RWPE1 (cell line): ENCODE data around the gene POLR1A.

ENCODE experiments used
- CTCF ChIA-PET: fragments of 350-600 bp; sonication (Branson Sonifier 250); formaldehyde crosslinking; extraction: SDS; loops from one replicate; lab custom pipeline; 2021; lab: Yijun Ruan, JAX
- POLR2A ChIA-PET: fragments of 400-600 bp; formaldehyde crosslinking; extraction: SDS; loops from one replicate; lab custom pipeline; 2020; ENCODE audit warnings: antibody characterized with exemption; ENCODE audit not compliant: low non-redundant PET; lab: Yijun Ruan, JAX
- DNase-seq: peaks from one replicate; pipeline ENCODE4 v3.0.0; 2012; ENCODE audit warnings: low spot score
- H3K27ac ChIP-seq: fragments of 450-650 bp; 2 replicates; pipeline ENCODE4 v1.5.1; 2017
- CTCF ChIP-seq: fragments of 450-650 bp; conservative IDR thresholded peaks from 2 replicates; pipeline ENCODE4 v1.5.1; 2017; ENCODE audit warnings: low read depth, mild to moderate bottlenecking

POLR1A gene

GRCh38 chr2:86010083-86010482, 95.6 kb downstream of the POLR1A start:
- DNase-seq, result no peak
- CTCF ChIA-PET, result no interaction called here
- H3K27ac ChIP-seq, result no peak overlapping the region
- POLR2A ChIA-PET, result no interaction called here
- no peak for TF ChIP-seq CTCF

GRCh38 chr2:86006524-86006923, 99.2 kb downstream of the POLR1A start:
- TF ChIP-seq CTCF, result no peak
- no peak overlapping the region for H3K27ac ChIP-seq
- POLR2A ChIA-PET, result no interaction called here
- CTCF ChIA-PET, result no interaction called here
- DNase-seq, result no peak

- CTCF ChIA-PET, result no interaction called here
- DNase-seq, result no peak
- TF ChIP-seq CTCF, result no peak
- POLR2A ChIA-PET, result no interaction called here
- H3K27ac ChIP-seq, result no peak overlapping the region
These were observed 101.7 kb downstream of the POLR1A start for GRCh38 chr2:86003967-86004366.

- CTCF ChIA-PET, result no interaction called here
- TF ChIP-seq CTCF, result no peak
- no peak overlapping the region for H3K27ac ChIP-seq
- POLR2A ChIA-PET, result no interaction called here
- no peak for DNase-seq
These were observed 102.6 kb downstream of the POLR1A start for GRCh38 chr2:86003104-86003503.

GRCh38 chr2:86002375-86002774, 103.3 kb downstream of the POLR1A start:
- DNase-seq, result no peak
- CTCF ChIA-PET, result interaction anchor here (0.7 kb wide), 1 partner anchor 51 kb away, joined by 3 read pairs; no protein-coding TSS in a partner anchor

GRCh38 chr2:86001326-86001725, 104.4 kb downstream of the POLR1A start:
- TF ChIP-seq CTCF, result no peak
- no peak overlapping the region for H3K27ac ChIP-seq
- ChIA-PET CTCF (no interaction called here), POLR2A (no interaction called here)
- no peak for DNase-seq

More at GRCh38 chr2:86002375-86002774, 103.3 kb downstream of the POLR1A start:
- no peak overlapping the region for H3K27ac ChIP-seq
- POLR2A ChIA-PET, result no interaction called here
- TF ChIP-seq CTCF, result no peak

- H3K27ac ChIP-seq, result no peak overlapping the region
- ChIA-PET POLR2A (no interaction called here), CTCF (no interaction called here)
- TF ChIP-seq CTCF, result no peak
- DNase-seq, result no peak
These were observed 104.8 kb downstream of the POLR1A start for GRCh38 chr2:86000938-86001312.
